HepG2 (cell line): ENCODE results near the gene PGA3.

ENCODE experiments used
- CREB1 ChIP-seq, 2 experiments: fragments of 450-650 bp in 1 of 2; IDR thresholded peaks; 2 replicates each; pipeline ENCODE4 v1.6.1; 2016 to 2017; ENCODE audit warnings: control low read depth in 1 of 2, mild to moderate bottlenecking in 1 of 2, missing compliant biosample characterization in 1 of 2, missing genetic modification characterization in 1 of 2
- CTCF ChIP-seq: sonication (generic); formaldehyde crosslinking; IDR thresholded peaks from 2 replicates; pipeline ENCODE4 v1.5.0; 2020; ENCODE audit warnings: mild to moderate bottlenecking, missing genetic modification reagents, moderate library complexity
- NR1H2 ChIP-seq: sonication (generic); formaldehyde crosslinking; IDR thresholded peaks from 2 replicates; pipeline ENCODE4 v1.8.1; 2022; ENCODE audit warnings: low read depth, missing genetic modification reagents, borderline replicate concordance
- PBX3 ChIP-seq: sonication (generic); formaldehyde crosslinking; IDR thresholded peaks from 2 replicates; pipeline ENCODE4 v1.8.1; 2023; ENCODE audit warnings: missing genetic modification reagents, inconsistent platforms, borderline replicate concordance
- ZNF318 ChIP-seq: sonication (generic); formaldehyde crosslinking; IDR thresholded peaks from 2 replicates; pipeline ENCODE4 v1.4.0; 2020; ENCODE audit warnings: mild to moderate bottlenecking, missing genetic modification reagents
- ZNF513 ChIP-seq: sonication (generic); formaldehyde crosslinking; conservative IDR thresholded peaks from 2 replicates; pipeline ENCODE4 v1.5.0; 2020; ENCODE audit warnings: missing genetic modification reagents
- ZNF629 ChIP-seq: sonication (generic); formaldehyde crosslinking; conservative IDR thresholded peaks from 2 replicates; pipeline ENCODE4 v1.5.0; 2020; ENCODE audit warnings: missing genetic modification reagents

- TF ChIP-seq ZNF318 (CRISPR knock-in tag), result no peak
- TF ChIP-seq CREB1 (IDR thresholded peaks at IDR 0.05), result no peak
- no peak for TF ChIP-seq CREB1 (CRISPR knock-in tag; IDR thresholded peaks at IDR 0.05)
- no peak for TF ChIP-seq ZNF513
- TF ChIP-seq CTCF (CRISPR knock-in tag), result no peak
- no peak for TF ChIP-seq NR1H2 (CRISPR knock-in tag)
- no peak for TF ChIP-seq ZNF629 (CRISPR knock-in tag)
- no peak for TF ChIP-seq PBX3 (CRISPR knock-in tag)
These were observed 7.6 kb upstream of the PGA3 start for GRCh38 chr11:61195719-61196118.
